Activated CD4-positive, alpha-beta T cell treated with anti-CD3 and anti-CD28 coated beads, Interleukin-2, amount 50 U/mL, for 24 hours (primary cell): ENCODE measurements around the gene SIX5.
A peak's percentile ranks its signal among the peaks of the same experiment; 100 is the strongest.

Experiments
- DNase-seq, 2 donors: peaks; one replicate each; pipeline ENCODE4 v3.0.0-alpha.2; 2020; ENCODE audit warnings: low read depth in 1 of 2, low spot score in 1 of 2

The SIX5 gene

DNA sequence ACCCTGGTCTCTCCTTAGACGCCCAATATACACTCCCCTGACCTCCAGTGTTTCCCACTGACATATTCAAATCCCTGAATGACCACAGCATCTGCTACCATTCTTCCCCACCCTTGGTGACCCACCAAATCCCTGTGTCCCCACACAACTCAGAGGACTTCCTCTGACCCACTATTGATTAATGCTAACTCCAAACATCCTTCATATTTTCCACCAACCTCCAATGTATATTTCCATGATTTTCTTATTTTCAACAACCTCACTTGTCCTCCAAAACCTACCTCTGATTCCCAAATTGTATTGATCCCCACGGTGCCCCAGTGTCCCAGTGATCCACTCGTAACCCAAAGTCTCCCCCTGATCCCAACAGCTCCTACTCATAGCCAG lies 24.1 kb upstream of the SIX5 start:
- no peak for DNase-seq

DNA sequence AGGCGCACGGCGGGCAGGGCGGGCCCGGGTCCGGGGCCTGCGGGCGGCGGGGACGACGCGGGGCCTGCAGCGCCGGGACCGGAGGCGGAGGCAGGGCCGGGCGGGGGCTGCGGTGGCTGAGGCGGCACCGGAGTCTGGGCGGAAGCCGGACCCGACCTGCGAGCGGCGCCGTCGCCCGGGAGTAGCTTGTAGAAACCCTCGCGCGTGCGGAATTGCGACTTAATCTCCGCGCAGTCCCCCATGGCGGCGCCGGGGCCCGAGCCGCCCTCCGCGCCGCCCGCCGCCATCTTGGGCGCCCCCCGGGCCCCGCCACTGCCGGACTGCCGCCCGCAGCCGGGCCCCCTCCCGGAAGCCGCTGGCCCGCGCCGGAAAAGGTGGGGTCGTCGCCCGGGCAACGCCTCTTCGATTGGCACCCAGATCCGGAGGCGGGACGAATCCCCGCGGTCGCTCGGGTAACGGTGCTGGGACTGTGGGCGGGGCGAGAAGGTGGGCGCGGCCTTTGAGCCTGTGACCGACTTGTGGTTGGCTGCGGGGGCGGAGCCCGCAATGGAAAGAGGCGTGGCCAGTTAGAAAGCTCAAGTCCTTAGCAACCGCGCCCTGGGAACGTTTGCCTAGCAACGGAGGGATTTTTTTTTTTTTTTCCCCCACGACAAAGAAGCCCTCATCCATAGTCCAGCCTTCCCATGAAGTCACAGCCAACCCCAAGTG lies 23.6 kb upstream of the SIX5 start, which contains the start of gene DMWD:
Gene DMWD, minus strand, starts transcription at position 376 of the 708 bp plus-strand sequence. Its CDS starts 89 bp downstream, at position 287.
- peak; percentile 99 to 100 for DNase-seq

DNA sequence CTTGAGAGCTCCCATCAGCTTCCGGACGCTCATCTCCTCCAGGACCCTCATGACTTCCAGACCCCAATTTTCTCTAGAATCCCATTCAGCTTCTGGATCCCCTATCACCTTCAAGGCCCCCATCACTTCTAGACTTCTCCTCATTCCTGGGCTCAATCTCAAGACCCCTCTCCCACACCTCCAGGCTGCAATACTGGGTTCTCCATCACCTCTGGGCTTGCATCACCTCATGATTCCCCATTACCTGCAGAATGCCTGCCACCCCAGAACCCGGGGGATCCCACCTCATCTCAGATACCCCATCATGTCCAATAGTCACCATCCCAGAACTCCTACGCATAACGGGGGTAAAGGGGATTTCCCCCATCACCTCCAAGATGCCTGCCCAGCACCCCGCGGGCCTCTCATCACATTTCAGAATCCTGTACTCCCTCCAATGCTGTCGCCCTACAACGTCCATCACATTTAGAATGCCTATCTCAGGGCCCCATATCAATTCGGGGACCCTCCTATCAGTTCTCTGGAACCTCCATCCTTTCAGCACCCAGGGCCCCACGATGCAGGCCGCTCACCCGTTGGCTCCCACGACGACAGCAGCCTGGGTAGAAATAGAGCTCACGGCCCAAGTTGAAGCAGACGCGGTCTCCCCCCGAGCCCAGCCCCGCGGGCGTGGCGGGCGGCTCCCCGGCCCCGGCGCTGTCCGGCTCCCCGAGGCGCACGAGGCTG lies 22.9 kb upstream of the SIX5 start:
- DNase-seq = no peak

DNA sequence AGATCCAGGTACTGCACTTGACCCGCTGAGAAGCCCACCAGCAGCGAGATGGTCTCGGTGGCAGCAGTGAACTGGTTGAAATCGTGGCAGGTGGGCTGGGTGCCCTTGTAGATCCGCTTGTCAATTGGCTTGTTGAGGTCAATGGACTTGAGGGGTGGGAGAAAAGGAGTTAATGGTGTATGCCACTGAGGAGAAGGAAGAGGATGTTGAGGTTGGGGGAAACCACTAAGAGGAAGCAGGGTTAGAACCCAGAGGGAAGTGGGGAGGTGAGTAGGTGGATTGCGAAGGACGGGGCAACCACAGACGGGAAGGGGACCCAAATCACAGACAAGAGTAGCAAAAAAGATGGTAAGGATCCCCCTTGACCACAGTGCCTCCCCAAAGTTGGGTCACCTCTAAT lies 21.9 kb upstream of the SIX5 start:
- no peak for DNase-seq

DNA sequence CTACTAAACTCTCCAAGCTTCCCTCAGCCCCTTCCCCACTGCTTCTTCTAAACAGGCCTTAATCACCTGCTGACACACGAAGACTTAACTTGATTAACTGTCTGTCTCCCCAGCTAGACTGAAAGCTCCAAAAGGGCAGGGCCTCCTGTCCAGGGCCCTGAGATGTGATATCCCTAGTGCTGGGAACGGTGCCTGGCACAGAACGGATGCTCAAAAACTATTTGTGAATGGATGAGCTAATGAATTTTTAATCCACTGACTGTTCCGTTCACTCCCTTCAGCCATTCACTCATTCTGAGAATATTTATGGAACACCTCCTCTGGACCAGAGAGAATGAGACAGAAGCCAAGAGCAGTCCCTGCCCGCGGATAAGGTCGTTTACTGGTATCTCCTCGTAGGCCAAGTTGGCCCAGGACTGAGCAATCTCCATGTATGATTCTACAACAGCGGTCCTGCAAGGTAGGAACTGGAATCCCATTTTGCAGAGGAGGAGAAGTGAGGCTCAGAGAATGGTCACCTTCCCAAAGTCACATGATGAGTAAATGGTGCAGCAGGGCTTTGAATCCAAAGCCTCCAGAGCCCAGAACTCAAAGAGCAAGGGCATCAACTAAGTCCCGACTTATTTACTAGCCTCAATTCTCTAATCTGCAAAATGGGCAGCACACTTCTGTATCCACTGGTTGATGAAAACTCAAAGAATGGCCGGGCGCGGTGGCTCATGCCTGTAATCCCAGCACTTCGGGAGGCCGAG lies 20.2 kb upstream of the SIX5 start:
- no peak for DNase-seq

DNA sequence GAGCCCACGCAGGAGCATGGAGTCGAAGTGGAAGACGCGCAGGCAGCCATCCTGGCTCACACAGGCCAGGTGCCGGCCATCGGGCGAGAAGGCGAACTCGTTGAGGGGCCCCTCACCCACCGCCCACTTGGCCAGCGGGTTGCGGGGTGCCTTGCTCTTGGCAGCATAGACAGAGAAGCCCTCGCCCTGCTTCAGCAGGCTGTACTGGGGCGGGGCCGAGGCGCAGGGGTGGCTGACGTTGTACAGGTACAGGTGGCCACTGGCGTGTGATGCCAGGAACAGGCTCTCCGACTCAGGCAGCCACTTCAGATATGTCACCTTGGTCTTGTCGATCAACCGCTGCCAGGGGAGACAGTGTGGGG lies 17.5 kb upstream of the SIX5 start:
- DNase-seq = no peak

DNA sequence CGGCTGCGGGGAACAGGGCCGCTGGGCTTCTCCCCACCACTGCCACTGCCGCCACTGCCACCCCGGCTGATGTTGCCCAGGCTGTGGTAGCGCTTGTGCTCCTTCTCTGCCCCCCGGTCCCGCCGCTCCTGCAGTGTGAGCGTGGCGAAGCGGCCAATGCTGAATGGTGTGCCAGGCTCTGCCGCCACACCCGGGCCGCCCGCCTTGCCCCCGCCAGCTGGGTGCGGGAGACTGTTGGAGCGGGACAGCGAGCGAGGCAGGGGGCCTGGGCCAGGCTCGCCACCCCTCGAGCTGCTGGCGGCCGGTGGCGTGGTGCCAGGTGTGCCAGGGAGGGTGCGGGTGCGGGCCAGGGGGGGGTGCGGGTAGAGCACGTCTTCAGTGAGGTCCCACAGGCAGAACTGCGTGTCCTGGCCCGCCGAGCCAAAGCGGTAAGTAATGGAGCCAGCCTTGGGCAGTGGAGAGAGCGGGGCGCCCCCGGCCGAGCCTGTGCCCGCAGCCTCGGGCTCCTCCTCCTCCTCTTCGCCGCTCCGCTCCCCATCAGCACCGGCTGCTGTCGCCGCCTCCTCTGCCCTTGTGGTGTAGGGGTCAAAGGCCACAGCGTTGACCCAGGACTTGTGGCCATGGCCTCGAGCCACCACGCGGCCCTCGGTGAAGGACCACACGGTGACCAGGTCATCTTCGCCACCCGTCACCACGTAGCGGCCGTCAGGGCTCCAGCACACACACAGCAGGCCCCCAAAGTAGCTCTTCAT lies 16.9 kb upstream of the SIX5 start:
- DNase-seq = no peak

DNA sequence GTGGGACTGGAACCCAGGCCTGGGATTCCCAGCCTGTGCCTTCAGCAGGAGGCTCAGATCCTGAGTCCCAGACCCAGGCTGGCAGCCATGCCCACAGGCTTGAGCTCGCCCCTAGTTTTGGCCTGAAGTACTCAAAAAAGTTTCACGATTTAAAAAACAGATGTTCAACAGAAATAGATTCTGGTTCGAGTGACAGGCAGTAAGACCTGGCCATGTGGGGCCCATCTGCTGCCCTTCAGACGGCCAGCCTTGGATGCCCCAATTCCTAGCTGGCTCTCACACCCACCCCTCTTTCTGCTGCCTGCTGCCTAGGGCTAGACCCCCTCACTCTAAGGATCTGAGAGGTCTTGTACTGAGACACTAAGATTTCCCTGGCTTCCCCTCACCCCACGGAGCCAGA lies 16.0 kb upstream of the SIX5 start:
- no peak for DNase-seq

DNA sequence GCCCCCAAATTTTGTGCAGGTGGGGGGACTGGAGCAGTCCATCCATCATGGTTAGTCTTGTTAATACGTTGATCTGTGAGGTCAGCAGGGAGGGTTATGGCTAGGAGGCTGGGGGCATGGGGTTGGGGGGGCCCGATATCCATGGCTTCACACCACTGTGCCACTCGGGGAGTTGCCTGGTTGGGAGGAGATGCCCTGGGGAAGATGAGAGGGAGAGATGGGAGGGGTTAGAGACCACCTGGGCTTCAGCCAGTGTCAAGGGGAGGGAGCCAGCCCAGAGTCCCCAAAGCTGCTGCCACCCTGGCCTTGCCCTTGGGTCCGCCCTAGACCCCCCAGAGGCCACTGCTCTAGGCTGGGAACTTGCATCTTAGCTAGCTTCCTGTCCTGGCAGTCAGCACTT lies 15.0 kb upstream of the SIX5 start:
- DNase-seq = no peak

DNA sequence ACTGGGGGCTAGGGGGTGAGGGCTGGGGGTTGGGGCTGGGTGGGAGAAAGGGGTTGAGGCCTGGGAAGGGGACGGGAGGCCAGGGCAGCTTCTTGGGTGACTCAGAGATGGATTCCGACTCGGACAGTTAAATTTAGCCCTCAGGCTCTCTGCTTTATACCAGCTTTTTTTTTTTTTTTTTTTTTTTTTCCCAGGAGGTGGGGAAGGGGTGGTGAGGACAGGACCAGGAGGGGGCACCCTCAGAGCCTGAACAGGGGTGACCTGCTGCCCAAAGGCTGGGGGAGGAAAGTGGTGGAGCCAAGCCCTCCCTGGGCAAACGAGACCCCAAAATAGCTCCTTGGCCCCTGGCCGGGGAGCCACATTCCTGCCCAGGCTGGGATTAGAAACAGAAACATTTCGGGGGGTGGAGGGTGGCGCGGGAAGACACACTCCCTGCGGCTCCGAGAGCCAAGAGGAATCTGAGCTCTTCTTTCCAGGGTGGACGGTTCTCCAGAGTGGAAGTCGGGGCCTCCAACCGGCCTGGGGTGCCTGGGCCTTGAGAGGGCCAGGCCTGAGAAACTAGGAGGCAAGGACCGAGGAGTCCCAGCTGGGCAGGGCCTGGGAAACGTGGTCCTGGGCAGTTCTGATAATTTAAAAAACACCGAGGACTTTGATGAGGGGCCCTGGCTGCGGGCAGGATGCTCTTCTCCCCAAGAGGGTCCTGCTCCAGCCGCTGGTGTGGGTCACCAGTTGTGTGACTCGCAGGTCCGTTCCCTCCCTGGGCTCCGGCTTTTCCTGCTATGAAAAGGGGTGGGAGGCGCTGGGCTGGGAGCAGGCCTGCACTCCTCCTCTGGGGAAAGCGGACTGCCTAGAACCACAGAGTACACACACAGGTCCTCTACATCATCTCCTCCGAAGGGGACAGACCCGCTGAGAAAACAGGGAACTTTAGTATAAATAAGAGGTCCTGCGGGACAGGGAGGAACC lies 14.1 kb upstream of the SIX5 start:
- no peak for DNase-seq

DNA sequence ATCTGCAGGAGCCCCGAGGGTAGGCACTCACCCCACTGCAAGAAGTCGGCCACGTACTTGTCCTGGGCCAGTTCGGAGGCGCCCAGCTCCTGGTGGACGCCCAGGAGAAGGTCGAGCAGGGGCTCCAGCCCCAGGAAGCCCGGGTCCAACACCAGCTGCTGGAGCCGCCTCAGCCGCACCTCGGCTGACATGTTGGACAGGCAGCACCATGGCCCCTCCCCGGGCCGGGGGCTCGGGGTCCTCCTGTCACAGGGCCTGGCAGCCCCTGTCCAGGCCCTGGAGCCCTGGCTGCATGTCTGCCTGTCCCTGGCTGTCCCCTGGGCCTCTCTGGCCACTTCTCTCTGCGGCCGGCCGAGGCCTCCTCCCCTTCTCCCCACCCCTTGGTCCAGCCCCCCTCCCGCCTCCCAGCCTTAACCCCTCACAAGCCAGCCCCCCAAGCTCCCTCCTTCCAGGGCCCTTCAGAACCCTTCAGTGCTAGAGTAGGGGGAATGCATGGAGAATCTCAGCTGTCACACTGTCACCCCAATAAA lies 13.2 kb upstream of the SIX5 start, which contains the start of gene DMPK:
Gene DMPK, minus strand, starts transcription at position 329 of the 530 bp plus-strand sequence. Its CDS starts 138 bp downstream, at position 191.
- no peak for DNase-seq

DNA sequence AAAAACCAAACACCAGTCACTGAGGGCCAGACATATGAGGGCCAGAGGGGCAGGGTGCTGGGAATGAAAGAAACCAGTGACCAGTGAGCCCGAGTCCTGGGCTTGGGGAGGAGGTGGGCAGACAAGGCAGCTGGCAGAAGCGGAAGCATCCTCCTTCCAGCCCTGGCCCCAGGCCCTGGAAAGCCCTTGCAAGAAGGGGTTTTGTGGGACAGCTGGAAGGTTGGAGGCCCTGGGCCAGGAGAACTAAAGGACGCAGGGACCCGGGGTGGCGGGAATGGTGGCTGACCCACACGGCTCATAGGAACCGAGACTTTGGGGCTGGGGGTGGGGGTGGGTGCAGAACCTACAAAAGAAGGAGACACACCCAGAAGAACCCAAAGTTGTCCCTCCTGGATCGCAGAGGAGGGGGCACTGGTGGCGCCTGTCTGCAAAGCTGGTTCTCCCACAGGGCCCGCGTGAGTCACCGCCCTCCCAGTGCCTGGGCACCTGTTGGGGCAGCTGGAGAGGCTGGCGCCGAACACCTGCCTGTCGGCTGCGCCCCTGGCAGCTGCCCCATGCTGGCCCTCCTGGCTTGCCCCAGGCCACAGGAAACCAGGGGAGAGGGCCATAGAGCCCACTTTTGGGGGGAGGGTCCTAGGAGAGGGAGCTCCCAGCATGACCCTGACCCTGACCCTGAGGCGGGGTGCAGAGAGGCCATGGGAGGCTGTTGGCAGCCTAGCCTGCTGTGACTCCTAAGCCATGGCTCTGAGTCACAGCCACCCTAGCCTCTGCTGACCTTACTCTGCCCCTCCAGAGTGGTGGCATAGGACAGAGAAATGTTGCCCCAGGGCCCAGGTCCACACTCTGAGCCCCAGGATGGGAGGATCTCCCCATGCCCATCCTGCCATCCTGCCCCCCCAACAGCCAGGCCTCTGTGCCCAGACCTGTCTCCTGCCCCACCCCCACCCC lies 12.4 kb upstream of the SIX5 start:
- no peak for DNase-seq

DNA sequence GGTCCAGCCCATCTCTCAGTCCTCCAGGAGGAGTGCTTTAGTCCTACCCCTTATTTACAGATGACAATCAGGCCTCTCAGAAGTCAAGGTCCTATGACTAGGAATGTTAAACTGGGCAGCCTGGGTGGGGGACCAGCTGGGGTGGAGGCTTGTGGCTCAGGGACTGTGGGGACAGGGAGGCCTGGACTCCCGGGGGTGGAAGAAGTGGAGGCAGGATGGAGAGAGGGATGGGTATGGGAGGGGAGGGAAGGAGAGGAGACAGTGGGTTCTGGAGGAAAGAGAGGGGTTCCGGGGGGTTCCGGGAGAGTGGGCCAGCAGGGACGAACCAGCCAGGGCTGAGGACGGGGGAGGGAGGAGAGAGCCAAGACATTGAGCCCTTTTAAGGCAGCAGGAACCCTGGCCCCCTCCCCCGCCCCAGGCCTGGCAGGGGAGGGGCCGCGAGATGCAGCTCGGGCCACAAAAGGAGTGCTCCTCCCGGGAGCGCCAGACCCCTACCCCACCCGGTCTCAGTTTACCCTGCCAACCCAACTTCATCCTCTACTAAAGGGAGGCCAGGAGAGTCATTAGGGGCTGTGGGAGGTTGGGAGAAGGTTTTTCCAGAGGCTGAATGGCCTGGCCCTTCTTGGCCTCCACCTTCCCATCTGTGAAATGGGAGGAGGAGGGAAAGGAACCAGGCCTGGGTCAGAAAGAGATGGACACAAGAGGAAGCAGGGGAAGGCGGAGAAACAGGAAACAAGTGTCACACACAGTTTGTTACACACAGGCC lies 11.6 kb upstream of the SIX5 start:
- no peak for DNase-seq

DNA sequence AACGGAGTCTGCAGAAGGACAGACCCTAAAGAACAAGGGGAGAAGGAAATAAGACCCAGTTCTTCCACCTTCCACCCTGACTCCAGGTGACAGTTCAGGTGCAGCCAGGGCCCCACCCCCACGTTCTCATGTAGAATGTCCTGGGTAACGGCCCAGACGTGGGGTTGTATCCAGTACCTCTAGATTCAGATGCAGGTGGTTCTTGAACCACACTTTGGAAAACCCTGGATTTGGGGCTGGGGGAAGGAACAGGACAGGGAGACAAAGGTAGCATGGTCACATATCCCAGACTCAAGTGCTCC lies 11.0 kb upstream of the SIX5 start:
- no peak for DNase-seq

DNA sequence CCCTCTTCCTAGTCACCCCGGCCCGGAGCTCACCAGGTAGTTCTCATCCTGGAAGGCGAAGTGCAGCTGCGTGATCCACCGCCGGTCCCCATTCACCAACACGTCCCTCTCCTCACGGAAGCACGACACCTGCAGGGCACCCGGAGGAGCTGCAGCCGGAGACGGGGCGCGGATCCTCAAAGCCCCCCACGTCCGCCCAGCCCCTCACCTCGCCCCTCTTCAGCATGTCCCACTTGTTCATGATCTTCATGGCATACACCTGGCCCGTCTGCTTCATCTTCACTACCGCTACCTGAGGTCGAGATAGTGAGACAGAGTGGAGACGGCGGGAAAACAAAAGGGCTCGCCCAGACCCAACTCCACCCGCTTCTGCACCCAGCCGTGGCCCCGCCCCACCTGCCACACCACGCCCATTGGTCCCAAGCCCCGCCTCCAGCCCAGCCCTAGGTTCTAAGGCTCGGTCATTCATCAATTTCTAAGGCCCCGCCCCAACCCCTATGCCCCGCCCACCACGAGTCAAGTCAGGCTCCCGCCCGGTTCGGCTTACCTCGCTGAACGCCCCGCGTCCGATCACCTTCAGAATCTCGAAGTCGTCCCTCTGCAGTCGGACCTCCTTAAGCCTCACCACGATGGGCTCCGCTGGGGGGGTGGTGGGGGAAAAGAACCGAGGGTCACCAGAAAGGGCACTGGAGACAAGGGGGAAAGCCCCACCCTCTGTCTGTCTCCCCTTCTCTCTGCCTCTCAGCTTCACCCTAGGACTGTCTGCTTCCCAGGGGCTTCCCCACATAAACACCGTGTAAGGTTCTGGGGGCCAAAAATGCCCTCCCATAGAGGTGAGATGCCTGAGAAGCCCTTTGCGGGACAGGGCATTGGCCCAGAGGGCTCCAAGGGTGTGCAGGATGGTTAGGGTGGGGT lies 10.4 kb upstream of the SIX5 start:
- DNase-seq = peak; percentile 81 to 84

DNA sequence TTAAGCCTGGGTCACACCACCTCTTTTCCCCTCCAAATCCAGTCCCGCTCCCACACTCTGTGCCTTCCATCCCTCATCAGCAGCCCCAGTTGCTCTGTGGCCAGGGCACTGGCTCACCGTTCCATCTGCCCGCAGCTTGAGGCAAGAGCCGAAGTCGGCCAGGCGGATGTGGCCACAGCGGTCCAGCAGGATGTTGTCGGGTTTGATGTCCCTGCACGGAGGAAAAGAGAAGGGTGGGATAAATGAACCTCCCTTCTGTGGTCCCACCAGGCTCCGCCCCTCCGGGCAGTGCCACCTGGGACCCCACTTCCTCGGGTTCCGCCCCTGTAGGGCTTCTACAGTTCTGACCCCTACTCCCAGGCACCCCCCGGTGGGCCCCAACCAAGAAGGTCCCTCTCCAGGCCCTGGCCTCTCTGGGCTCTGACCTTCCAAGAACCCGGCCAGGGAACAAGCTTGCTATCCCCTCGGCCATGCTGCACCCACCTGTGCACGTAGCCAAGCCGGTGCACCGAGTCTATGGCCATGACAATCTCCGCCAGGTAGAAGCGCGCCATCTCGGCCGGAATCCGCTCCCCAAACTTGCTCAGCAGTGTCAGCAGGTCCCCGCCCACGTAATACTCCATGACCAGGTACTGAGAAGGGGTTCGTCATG lies 9.1 kb upstream of the SIX5 start:
- DNase-seq = no peak
